Uterus (tissue), 4 donors: ENCODE data around the gene CEP83. TPM values are rescaled to one million over a fixed set of nuclear protein-coding genes. Genes with fewer than 3 reads are reported as not detected.
"Not testable (repeated sequence)": the region's sequence is repeated elsewhere in the genome, so short reads cannot be mapped to it uniquely, and the experiment has no call there.

ENCODE experiments used
- DNase-seq, 2 donors: peaks; one replicate each; pipeline ENCODE4 v3.0.0-alpha.2; 2019 to 2020
- H3K27ac ChIP-seq, 2 donors: fragments of 200-600 bp; sonication (generic); 1 replicate in 1 of 2; 2 replicates in 1 of 2; pipeline ENCODE4 v1.5.1; 2016 to 2018
- H3K27me3 ChIP-seq, 2 donors: fragments of 200-600 bp; sonication (generic); one replicate each; pipeline ENCODE4 v1.5.1; 2018 to 2019; ENCODE audit warnings: control low read depth in 1 of 2
- H3K36me3 ChIP-seq, 2 donors: fragments of 200-600 bp; sonication (generic); one replicate each; pipeline ENCODE4 v1.5.1; 2019; ENCODE audit warnings: control low read depth in 1 of 2
- H3K4me1 ChIP-seq, 2 donors: fragments of 200-600 bp; sonication (generic); one replicate each; pipeline ENCODE4 v1.5.1; 2018 to 2019; ENCODE audit warnings: control low read depth in 1 of 2
- H3K4me3 ChIP-seq, 2 donors: fragments of 200-600 bp; sonication (generic); 1 replicate in 1 of 2; 2 replicates in 1 of 2; pipeline ENCODE4 v1.5.1; 2018 to 2019; ENCODE audit warnings: mild to moderate bottlenecking in 1 of 2
- H3K9me3 ChIP-seq, 2 donors: fragments of 200-600 bp; sonication (generic); one replicate each; pipeline ENCODE4 v1.5.1; 2019; ENCODE audit warnings: control low read depth in 1 of 2
- CTCF ChIP-seq, 4 experiments: fragments of 200-600 bp in 2 of 4; fragments of 450-650 bp in 2 of 4; sonication (generic) in 2 of 4; IDR thresholded peaks; one replicate each; pipeline ENCODE4 v1.5.1; 2016 to 2019; ENCODE audit warnings: antibody characterized with exemption in 4 of 4, mild to moderate bottlenecking in 2 of 4, moderate library complexity in 1 of 4
- POLR2A ChIP-seq, 2 donors: fragments of 450-650 bp; IDR thresholded peaks; one replicate each; pipeline ENCODE4 v1.6.1; 2016; ENCODE audit warnings: antibody characterized with exemption in 2 of 2, mild to moderate bottlenecking in 1 of 2, moderate library complexity in 1 of 2
- intact Hi-C: fragments of 100-400 bp; cut with DNase I; formaldehyde crosslinking; loops from one replicate; pipeline ENCODE4 v1.15.1; 2023; ENCODE audit warnings: low total_unique reads
- total RNA-seq, 4 donors: library from RNA; depleted of rRNA in 3 of 4; stranded (reverse); fragments of >200 nt in 3 of 4; gene quantifications; one replicate each; pipeline versions ENCODE4 v1.1.0 to v1.2.4, GENCODE V29; 2014 to 2023
- donor health status: DM: yes; HTN: yes; CAD: no.

Gene CEP83
- total RNA-seq, 4 donors from 2014 or later, result 14.7 to 40.7 (median 33.2) TPM

- DNase-seq, result no peak
- no peak for TF ChIP-seq POLR2A (IDR thresholded peaks at IDR 0.05)
- no peak for TF ChIP-seq CTCF (IDR thresholded peaks at IDR 0.05)
- intact Hi-C loops, result no loop called here
These were observed 58.3 kb downstream of the CEP83 start for GRCh38 chr12:94401326-94401725.

GRCh38 chr12:94398685-94399084, 61.0 kb downstream of the CEP83 start:
- H3K27me3 ChIP-seq, H3K36me3 ChIP-seq, H3K4me1 ChIP-seq, intact Hi-C loops, H3K27ac ChIP-seq, H3K4me3 ChIP-seq, DNase-seq, H3K9me3 ChIP-seq: not testable (repeated sequence)

More at GRCh38 chr12:94401326-94401725, 58.3 kb downstream of the CEP83 start:
- H3K4me3 ChIP-seq, result no peak overlapping the region
- H3K4me1 ChIP-seq, result no peaks in the 10 kb centered on the region
- no peaks in the 10 kb centered on the region for H3K36me3 ChIP-seq
- H3K27ac ChIP-seq, result no peak overlapping the region
- no peaks in the 10 kb centered on the region for H3K9me3 ChIP-seq
- H3K27me3 ChIP-seq, result no peaks in the 10 kb centered on the region

- TF ChIP-seq CTCF (IDR thresholded peaks at IDR 0.05) (no peak), POLR2A (IDR thresholded peaks at IDR 0.05) (no peak)
- no peaks in the 10 kb centered on the region for H3K4me1 ChIP-seq
- no peak overlapping the region for H3K27ac ChIP-seq
- intact Hi-C loops, result no loop called here
- no peaks in the 10 kb centered on the region for H3K27me3 ChIP-seq
- no peaks in the 10 kb centered on the region for H3K36me3 ChIP-seq
- no peak overlapping the region for H3K4me3 ChIP-seq
- H3K9me3 ChIP-seq, result no peaks in the 10 kb centered on the region
- DNase-seq, result no peak
These were observed 62.3 kb downstream of the CEP83 start for GRCh38 chr12:94397401-94397800.

- H3K4me3 ChIP-seq, H3K36me3 ChIP-seq, H3K4me1 ChIP-seq, H3K27ac ChIP-seq, intact Hi-C loops, DNase-seq, H3K9me3 ChIP-seq, H3K27me3 ChIP-seq: not testable (repeated sequence)
These were observed 63.7 kb downstream of the CEP83 start for GRCh38 chr12:94396014-94396413.

- Histone ChIP-seq H3K27ac (no peak overlapping the region), H3K27me3 (no peaks in the 10 kb centered on the region), H3K9me3 (no peaks in the 10 kb centered on the region), H3K4me3 (no peak overlapping the region), H3K36me3 (no peaks in the 10 kb centered on the region), H3K4me1 (no peaks in the 10 kb centered on the region)
- intact Hi-C loops, result no loop called here
- DNase-seq, result no peak
- TF ChIP-seq POLR2A (IDR thresholded peaks at IDR 0.05) (no peak), CTCF (IDR thresholded peaks at IDR 0.05) (no peak)
These were observed 69.6 kb downstream of the CEP83 start for GRCh38 chr12:94390130-94390485.

GRCh38 chr12:94389482-94390129, 70.1 kb downstream of the CEP83 start:
- DNase-seq, H3K9me3 ChIP-seq, H3K4me1 ChIP-seq, H3K27ac ChIP-seq, H3K36me3 ChIP-seq, H3K4me3 ChIP-seq, intact Hi-C loops, H3K27me3 ChIP-seq: not testable (repeated sequence)

GRCh38 chr12:94386422-94386821, 73.2 kb downstream of the CEP83 start:
- no peak for TF ChIP-seq POLR2A (IDR thresholded peaks at IDR 0.05)
- H3K27ac ChIP-seq, result no peak overlapping the region
- H3K4me1 ChIP-seq, result no peaks in the 10 kb centered on the region
- intact Hi-C loops, result no loop called here
- peaks cover 0 to 3% of the 10 kb centered on the region in 2 donors for H3K9me3 ChIP-seq
- H3K36me3 ChIP-seq, result no peaks in the 10 kb centered on the region
- no peak for DNase-seq
- H3K4me3 ChIP-seq, result no peak overlapping the region
- no peaks in the 10 kb centered on the region for H3K27me3 ChIP-seq
